A549 (cell line): ENCODE data around the gene COMMD9. TPM values are rescaled to one million over a fixed set of nuclear protein-coding genes. Genes with fewer than 3 reads are reported as not detected.

Source experiments
- ATAC-seq, 2 experiments: fragments of 200-7000 bp in 1 of 2; fragments of >200 bp in 1 of 2; cut with Nextera tagmentation in 1 of 2; cut with Tn5 transposase in 1 of 2; 3 replicates each; pipeline versions ENCODE4 v1.8.0 to v1.9.1; 2018 to 2020; ENCODE audit warnings: mild to moderate bottlenecking in 1 of 2, moderate library complexity in 1 of 2
- CTCF ChIA-PET: fragments of 300-600 bp; sonication (Branson Sonifier 250); formaldehyde crosslinking; extraction: SDS; loops from one replicate; lab custom pipeline; 2021; ENCODE audit warnings: antibody characterized with exemption, inconsistent platforms; lab: Yijun Ruan, JAX
- POLR2A ChIA-PET: fragments of 350-600 bp; formaldehyde crosslinking; extraction: SDS; loops from one replicate; lab custom pipeline; 2021; ENCODE audit warnings: antibody characterized with exemption, inconsistent platforms; lab: Yijun Ruan, JAX
- DNase-seq, 2 experiments: peaks; one replicate each; pipeline versions ENCODE4 v3.0.0 to v3.0.0-alpha.2; 2011 to 2016; ENCODE audit warnings: low read depth in 1 of 2, low spot score in 1 of 2
- FAIRE-seq: peaks from 2 replicates; lab custom pipeline; 2011; peaks lifted over from hg19 to GRCh38; lab: Jason Lieb, UNC
- H3K27ac ChIP-seq, 2 experiments: fragments of >200 bp; sonication (Bioruptor Twin); formaldehyde crosslinking; 3 replicates each; pipeline ENCODE4 v1.5.1; 2016 to 2017
- H3K4me1 ChIP-seq: fragments of >200 bp; sonication (Bioruptor Twin); formaldehyde crosslinking; 3 replicates; pipeline ENCODE4 v1.6.1; 2016
- H3K4me2 ChIP-seq: fragments of >200 bp; sonication (Bioruptor Twin); formaldehyde crosslinking; 3 replicates; pipeline ENCODE4 v1.6.1; 2016
- H3K4me3 ChIP-seq: fragments of >200 bp; sonication (Bioruptor Twin); formaldehyde crosslinking; 3 replicates; pipeline ENCODE4 v1.5.1; 2016
- H3K9me3 ChIP-seq: fragments of >200 bp; sonication (Bioruptor Twin); formaldehyde crosslinking; 3 replicates; pipeline ENCODE4 v1.6.1; 2016
- CEBPB ChIP-seq, 2 experiments: fragments of >200 bp in 1 of 2; sonication (Bioruptor Twin) in 1 of 2; formaldehyde crosslinking in 1 of 2; IDR thresholded peaks; 2 replicates each; pipeline ENCODE4 v1.6.1; 2012 to 2016
- ESRRA ChIP-seq: fragments of 150-350 bp; IDR thresholded peaks from 2 replicates; pipeline ENCODE4 v1.6.1; 2014; ENCODE audit warnings: mild to moderate bottlenecking, low read length, borderline replicate concordance
- FOSB ChIP-seq: fragments of 250-450 bp; sonication (Bioruptor Pico); IDR thresholded peaks from 2 replicates; pipeline ENCODE4 v1.5.0; 2020; ENCODE audit warnings: mild to moderate bottlenecking, moderate library complexity
- FOSL2 ChIP-seq, 2 experiments: fragments of 450-650 bp in 1 of 2; fragments of >200 bp in 1 of 2; sonication (Bioruptor Twin) in 1 of 2; formaldehyde crosslinking; IDR thresholded peaks; 2 replicates each; pipeline versions ENCODE4 v1.5.0 to v1.6.1; 2016 to 2020; ENCODE audit warnings: mild to moderate bottlenecking in 1 of 2, moderate library complexity in 1 of 2
- HOXA7 ChIP-seq: fragments of 250-450 bp; sonication (Bioruptor Pico); IDR thresholded peaks from 2 replicates; pipeline ENCODE4 v1.5.0; 2020; ENCODE audit warnings: mild to moderate bottlenecking, moderate library complexity
- HOXB13 ChIP-seq: fragments of 250-450 bp; sonication (Bioruptor Pico); IDR thresholded peaks from 2 replicates; pipeline ENCODE4 v1.5.0; 2020; ENCODE audit warnings: low read depth, mild to moderate bottlenecking, moderate library complexity
- POLR2AphosphoS2 ChIP-seq: conservative IDR thresholded peaks from 2 replicates; pipeline ENCODE4 v1.6.1; 2012; ENCODE audit warnings: low read length, improper control_type of control experiment, inconsistent platforms
- RAD21 ChIP-seq, 2 experiments: fragments of >200 bp in 1 of 2; sonication (Bioruptor Twin) in 1 of 2; formaldehyde crosslinking in 1 of 2; IDR thresholded peaks in 1 of 2; conservative IDR thresholded peaks in 1 of 2; 2 replicates in 1 of 2; 3 replicates in 1 of 2; pipeline ENCODE4 v1.6.1; 2012 to 2018; ENCODE audit warnings: inconsistent platforms in 1 of 2
- RCOR1 ChIP-seq: fragments of 150-350 bp; IDR thresholded peaks from 2 replicates; pipeline ENCODE4 v1.6.1; 2014; ENCODE audit warnings: antibody characterized with exemption, low read length, low read depth
- RFX5 ChIP-seq: fragments of 450-650 bp; IDR thresholded peaks from 2 replicates; pipeline ENCODE4 v1.7.1; 2014; ENCODE audit warnings: antibody characterized with exemption, mild to moderate bottlenecking, moderate library complexity
- RNF2 ChIP-seq: fragments of 200-600 bp; sonication (generic); IDR thresholded peaks from 2 replicates; pipeline ENCODE4 v1.6.1; 2016; ENCODE audit warnings: low read depth, mild to moderate bottlenecking, antibody characterized with exemption, moderate library complexity, borderline replicate concordance
- SMC3 ChIP-seq: fragments of >200 bp; sonication (Bioruptor Twin); formaldehyde crosslinking; IDR thresholded peaks from 3 replicates; pipeline ENCODE4 v1.6.1; 2018; ENCODE audit warnings: inconsistent platforms
- TFCP2L1 ChIP-seq: fragments of 250-450 bp; sonication (Bioruptor Pico); IDR thresholded peaks from 2 replicates; pipeline ENCODE4 v1.5.0; 2021; ENCODE audit warnings: mild to moderate bottlenecking
- ZC3H11A ChIP-seq: fragments of 450-650 bp; IDR thresholded peaks from 2 replicates; pipeline ENCODE4 v1.6.1; 2014; ENCODE audit warnings: antibody characterized with exemption, mild to moderate bottlenecking
- WGBS: methylation state at CpG from one replicate; pipeline ENCODE4 v1.1.6; 2017; ENCODE audit errors: missing lambda C conversion rate; 5-methylcytosine and 5-hydroxymethylcytosine counted together
- polyA plus RNA-seq, 4 experiments: library from polyadenylated mRNA; depleted of rRNA in 3 of 4; stranded (reverse); fragments of >200 nt; fragmentation: RNase III in 1 of 4; extraction: RNeasy Plus Mini Kit Qiagen cat#74134 plus additional on column Dnase treatment in 1 of 4; gene quantifications; 2 replicates in 3 of 4; 3 replicates in 1 of 4; pipeline ENCODE4 v1.2.3, GENCODE V29; 2011 to 2017
- TF ChIP-seq, protein P1 (sequence below): fragments of 250-450 bp; sonication (Bioruptor Pico); IDR thresholded peaks from 2 replicates; pipeline ENCODE4 v1.5.0; 2020; ENCODE audit warnings: low read depth, mild to moderate bottlenecking, moderate library complexity
- TF ChIP-seq, protein P2 (sequence below): IDR thresholded peaks from 2 replicates; pipeline ENCODE4 v1.6.1; 2012
- TF ChIP-seq, protein P3 (sequence below): fragments of >200 bp; sonication (Bioruptor Twin); formaldehyde crosslinking; IDR thresholded peaks from 3 replicates; pipeline ENCODE4 v1.5.1; 2016
- TF ChIP-seq, protein P4 (sequence below): IDR thresholded peaks from 2 replicates; pipeline ENCODE4 v1.6.1; 2012
- TF ChIP-seq, protein P5 (sequence below): fragments of 200-600 bp; sonication (generic); IDR thresholded peaks from 2 replicates; pipeline ENCODE4 v1.6.1; 2016; ENCODE audit warnings: antibody characterized with exemption, mild to moderate bottlenecking, moderate library complexity

The COMMD9 gene
- polyA plus RNA-seq, 2 of the 4 experiments (the other 2 are of a cell fraction), result 36.3 to 37.3 TPM

DNA sequence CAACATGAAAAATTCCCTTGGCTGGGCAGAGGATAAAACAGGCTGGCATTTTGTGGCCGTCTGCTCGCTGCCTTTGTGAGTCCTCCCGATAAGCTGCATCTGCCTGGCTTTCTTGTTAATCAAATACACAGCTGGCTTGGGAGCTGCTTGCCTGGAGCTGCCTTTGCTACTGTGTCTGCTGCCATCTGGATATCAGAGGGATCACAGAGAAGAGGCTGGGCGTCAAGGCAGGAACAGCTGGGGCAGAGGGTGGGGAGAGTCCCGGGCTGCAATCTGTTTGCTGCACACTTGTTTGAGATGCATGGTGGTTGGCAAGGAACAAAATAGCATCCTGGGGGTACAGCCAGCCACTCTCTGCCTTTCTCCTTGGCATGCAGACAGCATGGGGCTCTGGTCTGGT is 36.0 kb downstream of the COMMD9 start:
- Histone ChIP-seq H3K9me3 (no peaks in the 10 kb centered on the region), H3K4me1 (0 out of 3 replicates have a peak, but pooled peaks cover 6% of the 10 kb centered on the region), H3K4me2 (no peak overlapping the region), H3K27ac (no peak overlapping the region), H3K4me3 (no peak overlapping the region)
- CTCF ChIA-PET, result interaction anchor here (1.8 kb wide), 1 partner anchor 12 kb away, joined by 7 read pairs; no protein-coding TSS in a partner anchor
- POLR2A ChIA-PET, result no interaction called here
- FAIRE-seq (no peak), DNase-seq (no peak), ATAC-seq (no peak)
- 59% methylated on average over 5 of the region's 5 CpGs for WGBS
- TF ChIP-seq ZC3H11A, result no peak
- TF ChIP-seq ESRRA, result no peak
- TF ChIP-seq FOSB (CRISPR knock-in tag), result no peak
- TF ChIP-seq RAD21 (conservative IDR thresholded peaks at IDR 0.05 in 1 of 2, IDR thresholded peaks at IDR 0.05 in 1 of 2), result no peak
- no peak for TF ChIP-seq RCOR1
- TF ChIP-seq, protein P1, sequence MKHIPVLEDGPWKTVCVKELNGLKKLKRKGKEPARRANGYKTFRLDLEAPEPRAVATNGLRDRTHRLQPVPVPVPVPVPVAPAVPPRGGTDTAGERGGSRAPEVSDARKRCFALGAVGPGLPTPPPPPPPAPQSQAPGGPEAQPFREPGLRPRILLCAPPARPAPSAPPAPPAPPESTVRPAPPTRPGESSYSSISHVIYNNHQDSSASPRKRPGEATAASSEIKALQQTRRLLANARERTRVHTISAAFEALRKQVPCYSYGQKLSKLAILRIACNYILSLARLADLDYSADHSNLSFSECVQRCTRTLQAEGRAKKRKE, result no peak
- TF ChIP-seq TFCP2L1 (CRISPR knock-in tag), result no peak
- TF ChIP-seq, protein P2, sequence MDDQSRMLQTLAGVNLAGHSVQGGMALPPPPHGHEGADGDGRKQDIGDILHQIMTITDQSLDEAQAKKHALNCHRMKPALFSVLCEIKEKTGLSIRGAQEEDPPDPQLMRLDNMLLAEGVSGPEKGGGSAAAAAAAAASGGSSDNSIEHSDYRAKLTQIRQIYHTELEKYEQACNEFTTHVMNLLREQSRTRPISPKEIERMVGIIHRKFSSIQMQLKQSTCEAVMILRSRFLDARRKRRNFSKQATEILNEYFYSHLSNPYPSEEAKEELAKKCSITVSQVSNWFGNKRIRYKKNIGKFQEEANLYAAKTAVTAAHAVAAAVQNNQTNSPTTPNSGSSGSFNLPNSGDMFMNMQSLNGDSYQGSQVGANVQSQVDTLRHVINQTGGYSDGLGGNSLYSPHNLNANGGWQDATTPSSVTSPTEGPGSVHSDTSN, result no peak
- TF ChIP-seq, protein P3, sequence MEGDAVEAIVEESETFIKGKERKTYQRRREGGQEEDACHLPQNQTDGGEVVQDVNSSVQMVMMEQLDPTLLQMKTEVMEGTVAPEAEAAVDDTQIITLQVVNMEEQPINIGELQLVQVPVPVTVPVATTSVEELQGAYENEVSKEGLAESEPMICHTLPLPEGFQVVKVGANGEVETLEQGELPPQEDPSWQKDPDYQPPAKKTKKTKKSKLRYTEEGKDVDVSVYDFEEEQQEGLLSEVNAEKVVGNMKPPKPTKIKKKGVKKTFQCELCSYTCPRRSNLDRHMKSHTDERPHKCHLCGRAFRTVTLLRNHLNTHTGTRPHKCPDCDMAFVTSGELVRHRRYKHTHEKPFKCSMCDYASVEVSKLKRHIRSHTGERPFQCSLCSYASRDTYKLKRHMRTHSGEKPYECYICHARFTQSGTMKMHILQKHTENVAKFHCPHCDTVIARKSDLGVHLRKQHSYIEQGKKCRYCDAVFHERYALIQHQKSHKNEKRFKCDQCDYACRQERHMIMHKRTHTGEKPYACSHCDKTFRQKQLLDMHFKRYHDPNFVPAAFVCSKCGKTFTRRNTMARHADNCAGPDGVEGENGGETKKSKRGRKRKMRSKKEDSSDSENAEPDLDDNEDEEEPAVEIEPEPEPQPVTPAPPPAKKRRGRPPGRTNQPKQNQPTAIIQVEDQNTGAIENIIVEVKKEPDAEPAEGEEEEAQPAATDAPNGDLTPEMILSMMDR, result no peak

DNA sequence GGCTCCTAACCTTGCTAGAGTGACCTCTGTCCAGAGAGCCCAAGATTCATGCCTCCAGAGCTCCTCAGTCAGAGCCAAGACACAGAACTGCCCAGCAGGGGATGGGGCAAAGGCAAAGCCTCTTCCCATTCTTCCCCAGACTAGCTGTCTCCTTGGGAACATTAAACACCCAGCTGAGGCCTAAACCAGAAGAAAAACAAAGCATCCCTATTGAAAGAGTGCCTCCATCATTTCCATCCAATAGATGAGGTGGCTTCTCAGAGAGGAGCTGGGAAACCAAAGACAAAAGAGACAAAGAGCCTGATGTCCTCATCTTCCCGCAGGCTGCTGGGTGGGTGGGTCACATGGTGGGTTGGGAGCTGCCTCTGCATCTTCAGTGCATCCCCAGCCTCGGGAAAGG is 37.4 kb downstream of the COMMD9 start:
- POLR2A ChIA-PET, result no interaction called here

DNA sequence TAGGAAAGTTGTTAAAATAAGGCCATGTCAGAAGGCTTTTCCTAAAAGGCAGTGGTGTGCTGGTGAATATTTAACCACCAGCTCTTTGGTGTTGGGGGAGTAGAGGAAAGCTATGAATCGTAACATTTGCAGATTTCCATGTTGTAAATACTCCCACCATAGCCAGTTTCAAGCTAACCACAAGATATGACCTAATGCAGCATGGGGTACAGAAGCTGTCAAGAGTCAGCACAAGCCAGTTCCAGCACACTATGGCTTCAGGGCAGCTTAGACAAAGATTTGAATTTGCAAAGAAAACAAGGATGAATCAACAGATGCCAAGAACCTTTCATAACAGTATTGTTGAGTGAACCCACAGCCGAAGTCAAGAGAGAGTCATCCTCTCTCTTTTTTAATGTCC is 40.0 kb downstream of the COMMD9 start:
- ChIA-PET CTCF (interaction anchor here (1.1 to 1.4 kb wide), 3 partner anchors 9 to 244 kb away, joined by 3 to 5 read pairs (median 4); no protein-coding TSS in a partner anchor), POLR2A (no interaction called here)
- no peak overlapping the region for H3K4me3 ChIP-seq
- H3K9me3 ChIP-seq, result no peaks in the 10 kb centered on the region
- FAIRE-seq (no peak), DNase-seq (no peak), ATAC-seq (no peak)
- H3K4me1 ChIP-seq, result 0 out of 3 replicates have a peak, but pooled peaks cover 3% of the 10 kb centered on the region
- H3K27ac ChIP-seq, result no peak overlapping the region
- no peak overlapping the region for H3K4me2 ChIP-seq
- WGBS, result 21% methylated on average over 2 of the region's 2 CpGs
- TF ChIP-seq RNF2 (no peak), ZC3H11A (no peak), HOXA7 (CRISPR knock-in tag) (no peak), CEBPB (IDR thresholded peaks at IDR 0.05) (no peak), RFX5 (no peak), FOSL2 (IDR thresholded peaks at IDR 0.05) (no peak), FOSL2 (CRISPR knock-in tag; IDR thresholded peaks at IDR 0.05) (no peak), HOXB13 (CRISPR knock-in tag) (no peak)
- TF ChIP-seq, protein P4, sequence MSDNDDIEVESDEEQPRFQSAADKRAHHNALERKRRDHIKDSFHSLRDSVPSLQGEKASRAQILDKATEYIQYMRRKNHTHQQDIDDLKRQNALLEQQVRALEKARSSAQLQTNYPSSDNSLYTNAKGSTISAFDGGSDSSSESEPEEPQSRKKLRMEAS, result no peak
- TF ChIP-seq, protein P5, sequence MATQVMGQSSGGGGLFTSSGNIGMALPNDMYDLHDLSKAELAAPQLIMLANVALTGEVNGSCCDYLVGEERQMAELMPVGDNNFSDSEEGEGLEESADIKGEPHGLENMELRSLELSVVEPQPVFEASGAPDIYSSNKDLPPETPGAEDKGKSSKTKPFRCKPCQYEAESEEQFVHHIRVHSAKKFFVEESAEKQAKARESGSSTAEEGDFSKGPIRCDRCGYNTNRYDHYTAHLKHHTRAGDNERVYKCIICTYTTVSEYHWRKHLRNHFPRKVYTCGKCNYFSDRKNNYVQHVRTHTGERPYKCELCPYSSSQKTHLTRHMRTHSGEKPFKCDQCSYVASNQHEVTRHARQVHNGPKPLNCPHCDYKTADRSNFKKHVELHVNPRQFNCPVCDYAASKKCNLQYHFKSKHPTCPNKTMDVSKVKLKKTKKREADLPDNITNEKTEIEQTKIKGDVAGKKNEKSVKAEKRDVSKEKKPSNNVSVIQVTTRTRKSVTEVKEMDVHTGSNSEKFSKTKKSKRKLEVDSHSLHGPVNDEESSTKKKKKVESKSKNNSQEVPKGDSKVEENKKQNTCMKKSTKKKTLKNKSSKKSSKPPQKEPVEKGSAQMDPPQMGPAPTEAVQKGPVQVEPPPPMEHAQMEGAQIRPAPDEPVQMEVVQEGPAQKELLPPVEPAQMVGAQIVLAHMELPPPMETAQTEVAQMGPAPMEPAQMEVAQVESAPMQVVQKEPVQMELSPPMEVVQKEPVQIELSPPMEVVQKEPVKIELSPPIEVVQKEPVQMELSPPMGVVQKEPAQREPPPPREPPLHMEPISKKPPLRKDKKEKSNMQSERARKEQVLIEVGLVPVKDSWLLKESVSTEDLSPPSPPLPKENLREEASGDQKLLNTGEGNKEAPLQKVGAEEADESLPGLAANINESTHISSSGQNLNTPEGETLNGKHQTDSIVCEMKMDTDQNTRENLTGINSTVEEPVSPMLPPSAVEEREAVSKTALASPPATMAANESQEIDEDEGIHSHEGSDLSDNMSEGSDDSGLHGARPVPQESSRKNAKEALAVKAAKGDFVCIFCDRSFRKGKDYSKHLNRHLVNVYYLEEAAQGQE, result no peak

More for the DNA sequence above, 37.4 kb downstream of the COMMD9 start:
- H3K4me3 ChIP-seq, result no peak overlapping the region
- CTCF ChIA-PET, result interaction anchor here (0.6 to 1.7 kb wide), 4 partner anchors 10 to 430 kb away, joined by 3 to 5 read pairs (median 4); no protein-coding TSS in a partner anchor
- DNase-seq (no peak), ATAC-seq (no peak), FAIRE-seq (no peak)
- H3K4me2 ChIP-seq, result no peak overlapping the region
- 13% methylated on average over 2 of the region's 2 CpGs for WGBS
- no peaks in the 10 kb centered on the region for H3K9me3 ChIP-seq
- no peak overlapping the region for H3K27ac ChIP-seq
- H3K4me1 ChIP-seq, result 0 out of 3 replicates have a peak, but pooled peaks cover 6% of the 10 kb centered on the region
- TF ChIP-seq POLR2AphosphoS2 (no peak), SMC3 (no peak), RFX5 (no peak)
